ENCODE data around the gene AFF4.
"Not testable (repeated sequence)": the region's sequence is repeated elsewhere in the genome, so short reads cannot be mapped to it uniquely, and the experiment has no call there.

The AFF4 gene

GRCh38 chr5:132883261-132883834, 80.1 kb downstream of the AFF4 start:
- DNase-seq = peak; percentile 41

- DNase-seq = no peak
Observed at GRCh38 chr5:132877938-132878337, 85.5 kb downstream of the AFF4 start.

- DNase-seq = no peak
Observed at GRCh38 chr5:132877466-132877865, 86.0 kb downstream of the AFF4 start.

- no peak for DNase-seq
Observed at GRCh38 chr5:132876020-132876759, 87.2 kb downstream of the AFF4 start.

- no peak for DNase-seq
Observed at GRCh38 chr5:132873930-132874271, 89.5 kb downstream of the AFF4 start.

- no peak for DNase-seq
Observed at GRCh38 chr5:132873119-132873929, 90.1 kb downstream of the AFF4 start, which contains the start of gene LEAP2. Gene LEAP2, plus strand, starts transcription at chr5:132873668. Its CDS starts 27 bp downstream, at chr5:132873695.

GRCh38 chr5:132872788-132873118, 90.7 kb downstream of the AFF4 start:
- DNase-seq = no peak

- DNase-seq = no peak
Observed at GRCh38 chr5:132871459-132872284, 91.8 kb downstream of the AFF4 start.

GRCh38 chr5:132870801-132871200, 92.6 kb downstream of the AFF4 start:
- DNase-seq = no peak

GRCh38 chr5:132868754-132869153, 94.7 kb downstream of the AFF4 start:
- DNase-seq = no peak

GRCh38 chr5:132867046-132867451, 96.4 kb downstream of the AFF4 start:
- DNase-seq = peak; percentile 36

GRCh38 chr5:132866342-132867045, 96.9 kb downstream of the AFF4 start, which contains the start of the genes GDF9 and UQCRQ:
Gene GDF9, minus strand, starts transcription at chr5:132866469. Its CDS starts 1,936 bp downstream, at chr5:132864533.
Gene UQCRQ, plus strand, starts transcription at chr5:132866642. Its CDS starts 240 bp downstream, at chr5:132866882.
- DNase-seq = peak; percentile 97

- no peak for DNase-seq
Observed at GRCh38 chr5:132865668-132866341, 97.6 kb downstream of the AFF4 start.

GRCh38 chr5:132860742-132861141, 102.7 kb downstream of the AFF4 start:
- DNase-seq = no peak

GRCh38 chr5:132859889-132860437, 103.5 kb downstream of the AFF4 start:
- DNase-seq = no peak

GRCh38 chr5:132856011-132856410, 107.4 kb downstream of the AFF4 start:
- DNase-seq = no peak

- not testable (repeated sequence) for DNase-seq
Observed at GRCh38 chr5:132854992-132855391, 108.4 kb downstream of the AFF4 start.

- no peak for DNase-seq
Observed at GRCh38 chr5:132854301-132854700, 109.1 kb downstream of the AFF4 start.

GRCh38 chr5:132853790-132854189, 109.6 kb downstream of the AFF4 start:
- no peak for DNase-seq

GRCh38 chr5:132853323-132853722, 110.1 kb downstream of the AFF4 start:
- DNase-seq = no peak

- DNase-seq = no peak
Observed at GRCh38 chr5:132850066-132850465, 113.4 kb downstream of the AFF4 start.
